Measurements from ENCODE around the gene RPL35. TPM values are rescaled to one million over a fixed set of nuclear protein-coding genes. Genes with fewer than 3 reads are reported as not detected.
A peak's percentile ranks its signal among the peaks of the same experiment; 100 is the strongest.

The RPL35 gene
- total and polyA plus RNA-seq, 10 of the 15 experiments (the other 5 are each of a cell fraction or from before 2014, with no cell fraction given): 2,572 to 6,300 (median 3,864) TPM

- no peak for TF ChIP-seq ATF2 (IDR thresholded peaks at IDR 0.05; ENCODE audit: low read length)
- no peak for TF ChIP-seq IRF4 (IDR thresholded peaks at IDR 0.05; ENCODE audit: low read depth, low read length)
- TF ChIP-seq CEBPZ (IDR thresholded peaks at IDR 0.05; ENCODE audit: low read depth, low read length): no peak
- TF ChIP-seq TBL1XR1 (IDR thresholded peaks at IDR 0.05; ENCODE audit: low read depth, low read length): peak; percentile 89
- TF ChIP-seq BCL3 (IDR thresholded peaks at IDR 0.05; ENCODE audit: borderline replicate concordance, insufficient read depth, low read depth, low read length, poor library complexity, severe bottlenecking): peak; percentile 31
- no peak for TF ChIP-seq MEF2B (IDR thresholded peaks at IDR 0.05; ENCODE audit: partially characterized antibody, poor library complexity, severe bottlenecking)
- peak; percentile 75 for TF ChIP-seq NKRF (conservative IDR thresholded peaks at IDR 0.05)
- peak; percentile 5 to 16 (median 15); a peak in 2 of 6 replicates for TF ChIP-seq CTCF (IDR thresholded peaks at IDR 0.05 in 2 of 3, conservative IDR thresholded peaks at IDR 0.05 in 1 of 3; ENCODE audit: control insufficient read depth in 2 of 3, extremely low read depth in 1 of 3, insufficient read depth in 1 of 3, low read depth in 3 of 3, low read length in 3 of 3)
- peak; percentile 24 for TF ChIP-seq USF1 (IDR thresholded peaks at IDR 0.05; ENCODE audit: borderline replicate concordance, extremely low read length, insufficient read depth, low read depth, low read length)
- TF ChIP-seq ZBTB33 (IDR thresholded peaks at IDR 0.05): no peak
- no peak for TF ChIP-seq FOS (IDR thresholded peaks at IDR 0.05; ENCODE audit: borderline replicate concordance, extremely low read depth, insufficient read length)
- TF ChIP-seq SMAD5 (IDR thresholded peaks at IDR 0.05; ENCODE audit: low read depth): peak; percentile 92; the same call in 1 of the 2 replicates
Measured at GRCh38 chr9:124861342-124862229, at the start of gene RPL35, which contains the start of gene ARPC5L (continued).

All from GM12878 (cell line).